OCI-LY1 (cell line): ENCODE results near the gene CYP2C19.

Experiments
- CTCF ChIP-seq: fragments of 200-600 bp; sonication (generic), shearing (Covaris generic); IDR thresholded peaks from 2 replicates; pipeline ENCODE4 v1.5.1; 2017; ENCODE audit warnings: mild to moderate bottlenecking, antibody characterized with exemption, low read length, moderate library complexity, mixed read lengths
- EZH2 ChIP-seq: fragments of 200-600 bp; sonication (generic), shearing (Covaris generic); IDR thresholded peaks from 2 replicates; pipeline ENCODE4 v1.8.0; 2017; ENCODE audit warnings: borderline replicate concordance, mixed run types, mild to moderate bottlenecking, antibody characterized with exemption, low read length, moderate library complexity, mixed read lengths

DNA sequence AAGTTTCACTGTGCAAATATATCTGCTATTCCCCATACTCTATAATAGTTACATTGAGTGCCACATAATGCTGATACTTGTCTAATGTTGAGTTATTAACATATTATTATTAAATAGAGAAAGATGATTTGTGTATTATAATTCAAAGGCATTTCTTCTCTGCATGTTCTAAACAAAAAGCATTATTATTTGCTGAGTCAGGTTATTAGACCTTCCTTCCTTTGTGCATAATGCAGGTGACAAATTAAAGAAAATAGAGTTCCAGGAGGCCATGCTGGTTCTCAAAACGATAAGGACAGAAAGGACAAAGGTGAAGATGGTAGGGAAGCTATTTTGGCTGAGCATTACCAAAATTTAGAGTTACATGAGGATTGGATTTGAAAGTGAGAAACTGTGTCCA, 90.6 kb downstream of the CYP2C19 start:
- no peak for TF ChIP-seq EZH2
- TF ChIP-seq CTCF: no peak
